SK-N-MC (cell line): ENCODE data around the gene RHOA.

Experiments used
- EZH2 ChIP-seq: fragments of 200-600 bp; sonication (generic); IDR thresholded peaks from one replicate; pipeline ENCODE4 v1.6.1; 2017; ENCODE audit warnings: antibody characterized with exemption
- POLR2AphosphoS5 ChIP-seq: IDR thresholded peaks from 2 replicates; pipeline ENCODE4 v1.6.1; 2012; ENCODE audit warnings: mild to moderate bottlenecking, low read depth, low read length, borderline replicate concordance

GRCh38 chr3:49324768-49325167 is 87.0 kb downstream of the RHOA start:
- no peak for TF ChIP-seq EZH2
- TF ChIP-seq POLR2AphosphoS5, result no peak
